ENCODE measurements around the gene WNT3.

DNA sequence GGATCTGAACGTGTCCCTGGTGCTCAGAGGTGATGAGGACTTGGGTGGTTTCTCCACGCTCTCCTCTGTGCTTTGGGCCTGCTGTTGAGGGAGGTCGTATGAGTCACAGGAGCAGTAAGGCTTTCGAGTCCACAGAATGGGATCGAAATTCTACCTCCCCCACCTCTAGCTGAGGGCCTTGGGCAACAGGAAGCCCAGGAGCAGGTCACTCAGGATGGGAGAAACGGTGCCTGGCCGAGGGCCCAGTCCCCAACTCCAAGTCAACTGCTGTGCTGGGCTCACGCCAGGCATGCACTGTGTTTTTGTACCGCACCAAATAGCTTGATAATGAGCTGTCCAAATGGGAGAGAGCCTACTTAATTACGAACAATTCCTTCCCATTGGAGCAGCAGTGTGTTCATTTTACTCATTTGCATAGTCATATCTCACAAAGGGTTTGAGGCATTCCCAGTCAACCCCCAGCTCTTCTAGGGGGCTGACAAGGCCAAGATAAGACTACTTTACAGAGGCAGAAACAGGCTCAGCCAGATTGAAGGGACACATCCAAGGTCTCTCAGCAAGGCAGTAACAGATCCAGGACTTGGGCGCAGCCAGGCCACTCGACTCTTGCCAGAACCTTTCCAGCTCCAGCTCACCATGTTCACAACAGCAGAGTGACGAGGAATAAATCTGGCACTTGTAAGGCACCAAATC is 53.6 kb downstream of the WNT3 start:
- no peak for TF ChIP-seq CTCF (IDR thresholded peaks at IDR 0.05)
- no peak for TF ChIP-seq ZFX (IDR thresholded peaks at IDR 0.05; ENCODE audit: borderline replicate concordance)

Measured in 22Rv1 (cell line).